Measurements from ENCODE around the gene INPP4B.

Gene INPP4B

DNA sequence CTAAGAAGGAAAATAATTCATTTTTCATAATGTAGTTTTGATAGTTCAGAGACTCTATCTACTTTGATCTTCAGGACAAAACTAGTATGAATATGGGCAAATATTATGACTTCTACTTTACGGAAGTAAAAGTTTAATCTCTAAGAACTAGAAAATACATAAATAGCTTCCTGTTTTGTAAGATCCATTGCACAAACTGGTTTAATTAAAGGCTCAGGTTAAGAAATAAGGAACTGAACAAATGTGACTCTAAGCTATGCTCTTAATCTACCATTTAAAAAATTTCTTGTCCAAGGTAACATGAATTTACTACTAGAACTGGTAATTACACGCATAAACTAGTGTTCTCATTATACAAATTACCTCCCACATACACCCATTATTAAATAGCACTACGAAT, 360.6 kb downstream of the INPP4B start:
- DNase-seq (ENCODE audit: low read depth in 2 of 2, low spot score in 1 of 2), result no peak

DNA sequence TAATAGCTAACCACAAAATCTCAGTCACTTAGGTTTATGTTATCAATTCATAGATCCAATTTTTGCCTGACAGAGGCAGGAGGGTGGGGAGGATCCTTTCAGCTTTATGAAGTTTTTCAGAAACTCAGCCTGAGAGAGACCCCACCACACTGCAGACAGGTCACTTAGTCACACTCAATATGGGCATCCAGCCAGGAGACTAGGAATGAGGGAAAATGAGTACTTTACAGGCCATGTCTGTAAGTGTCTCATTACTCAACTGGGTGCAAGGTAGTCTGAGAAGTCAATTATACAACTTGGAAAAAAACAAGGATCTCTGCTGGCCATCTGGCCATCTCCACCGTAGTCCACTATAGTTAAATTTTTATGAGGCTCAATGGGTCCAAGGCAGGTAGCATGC, 365.9 kb downstream of the INPP4B start:
- DNase-seq (ENCODE audit: low read depth in 2 of 2, low spot score in 1 of 2), result no peak

DNA sequence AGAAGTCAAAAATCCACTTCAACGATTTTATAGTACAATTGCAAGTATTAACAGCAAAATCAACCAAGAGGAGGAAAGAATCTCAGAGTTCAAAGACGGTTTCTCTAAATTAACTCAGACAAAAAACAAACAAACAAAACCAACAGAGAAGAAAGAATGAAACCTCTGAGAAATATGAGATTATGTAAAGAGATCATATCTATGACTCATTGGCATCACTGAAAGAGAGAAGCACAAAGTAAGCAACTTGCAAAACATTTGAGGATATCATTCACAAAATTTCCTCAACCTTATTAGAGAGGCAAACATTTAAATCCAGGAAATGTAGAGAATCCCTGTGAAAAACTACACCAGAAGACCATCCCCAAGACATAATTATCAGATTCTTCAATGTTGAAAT, 370.4 kb downstream of the INPP4B start:
- no peak for DNase-seq (ENCODE audit: low read depth in 2 of 2, low spot score in 1 of 2)

DNA sequence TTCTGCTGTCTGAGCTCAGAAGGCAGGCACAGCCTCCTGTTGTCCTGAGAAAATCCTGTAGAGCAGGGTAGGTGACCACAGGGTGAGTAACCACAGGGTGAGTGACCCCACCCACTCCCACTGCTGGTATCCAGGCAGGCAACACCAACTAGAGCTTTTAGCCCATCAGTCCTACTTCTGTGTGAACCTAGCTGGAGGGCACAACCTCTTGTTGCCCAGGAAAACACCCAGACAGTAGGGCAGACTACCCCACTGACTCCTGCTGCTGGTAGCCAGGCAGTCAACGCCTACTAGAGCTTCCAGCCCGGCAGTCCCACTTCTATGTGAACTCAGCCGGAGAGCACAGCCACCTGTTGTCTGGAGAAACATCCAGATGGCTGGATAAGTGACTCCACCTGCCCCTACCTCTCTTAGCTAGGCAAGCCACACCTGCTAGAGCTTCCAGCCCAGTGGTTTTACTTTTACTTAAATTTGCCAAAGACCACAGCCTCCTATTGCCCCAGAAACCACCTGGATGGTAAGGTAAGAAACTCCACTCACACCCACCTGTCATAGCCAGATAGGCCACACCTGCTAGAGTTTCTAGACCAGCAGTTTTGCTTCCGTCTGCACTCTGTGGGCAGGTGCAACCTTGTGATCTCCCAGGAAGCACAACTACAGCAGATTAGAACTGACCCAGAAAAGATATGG, 371.6 kb downstream of the INPP4B start:
- no peak for DNase-seq (ENCODE audit: low read depth in 2 of 2, low spot score in 1 of 2)

DNA sequence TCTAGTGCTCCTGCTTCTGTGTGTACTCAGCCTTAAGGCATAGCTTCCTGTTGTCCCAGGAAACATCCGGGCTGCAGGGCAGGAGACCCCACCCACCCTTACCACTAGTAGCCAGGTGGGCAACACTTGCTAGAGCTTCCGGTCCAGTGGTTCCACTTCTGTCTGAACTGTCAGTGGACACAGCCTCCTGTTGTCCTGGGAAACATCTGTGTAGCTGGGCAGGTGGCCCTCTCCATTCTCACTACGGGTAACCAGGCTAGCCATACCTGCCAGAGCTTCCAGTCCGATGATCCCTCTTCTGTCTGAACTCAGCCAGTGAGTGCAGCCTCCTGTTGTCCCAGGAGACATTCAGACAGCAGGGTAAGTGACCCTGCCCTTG, 372.2 kb downstream of the INPP4B start:
- DNase-seq (ENCODE audit: low read depth in 2 of 2, low spot score in 1 of 2), result no peak

DNA sequence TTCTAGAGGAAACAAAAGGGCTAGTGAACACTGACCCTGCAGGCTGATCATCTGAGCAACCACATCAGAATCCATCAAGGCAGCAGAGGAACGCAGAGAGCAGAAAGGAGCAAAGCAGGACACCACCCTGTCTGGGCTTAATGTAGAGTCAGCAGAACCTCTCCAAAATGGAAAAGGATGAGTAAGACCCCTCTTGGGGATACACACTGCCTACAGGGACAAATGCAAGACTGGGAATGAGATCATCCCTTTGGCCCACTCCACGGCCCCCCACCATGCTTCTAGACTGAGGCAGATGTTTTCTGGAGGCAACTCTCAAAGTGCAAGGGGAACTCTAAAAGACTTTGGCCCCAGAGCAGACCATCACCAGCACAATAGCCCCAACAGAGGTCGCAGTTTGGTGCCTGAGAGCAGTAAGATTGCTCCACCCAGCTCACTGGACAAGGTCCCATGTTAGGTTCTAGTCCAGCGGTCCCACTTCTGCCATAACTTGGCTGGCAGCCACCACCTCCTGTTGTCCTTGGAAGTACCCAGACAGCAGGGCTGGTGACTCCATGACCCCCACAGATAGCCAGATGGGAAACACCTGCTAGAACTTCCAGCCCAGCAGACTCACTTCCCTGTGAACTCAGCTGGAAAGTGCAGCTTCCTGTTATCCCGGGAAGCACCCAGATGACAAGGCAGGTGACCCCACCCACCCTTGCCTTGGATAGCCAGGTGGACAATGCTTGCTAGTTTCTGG, 372.7 kb downstream of the INPP4B start:
- no peak for DNase-seq (ENCODE audit: low read depth in 2 of 2, low spot score in 1 of 2)

DNA sequence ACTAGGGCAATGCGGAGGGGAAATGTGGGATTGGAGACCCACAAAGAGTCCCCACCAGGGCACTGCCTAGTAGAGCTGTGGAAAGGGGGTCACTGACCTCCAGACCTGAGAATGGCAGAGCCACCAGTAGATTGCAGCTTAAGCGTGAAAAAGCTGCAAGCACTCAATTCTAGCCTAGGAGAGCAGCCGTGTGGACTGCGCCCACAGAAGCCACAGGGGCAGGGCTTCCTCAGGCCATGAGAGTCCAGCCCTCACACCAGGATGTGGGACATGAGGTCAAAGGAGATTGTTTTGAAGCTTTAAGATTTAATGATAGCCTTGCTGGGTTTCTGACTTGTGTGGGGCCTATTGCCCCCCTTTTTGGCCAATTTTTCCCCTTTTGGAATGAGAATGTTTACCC, 379.0 kb downstream of the INPP4B start:
- no peak for DNase-seq (ENCODE audit: low read depth in 2 of 2, low spot score in 1 of 2)

DNA sequence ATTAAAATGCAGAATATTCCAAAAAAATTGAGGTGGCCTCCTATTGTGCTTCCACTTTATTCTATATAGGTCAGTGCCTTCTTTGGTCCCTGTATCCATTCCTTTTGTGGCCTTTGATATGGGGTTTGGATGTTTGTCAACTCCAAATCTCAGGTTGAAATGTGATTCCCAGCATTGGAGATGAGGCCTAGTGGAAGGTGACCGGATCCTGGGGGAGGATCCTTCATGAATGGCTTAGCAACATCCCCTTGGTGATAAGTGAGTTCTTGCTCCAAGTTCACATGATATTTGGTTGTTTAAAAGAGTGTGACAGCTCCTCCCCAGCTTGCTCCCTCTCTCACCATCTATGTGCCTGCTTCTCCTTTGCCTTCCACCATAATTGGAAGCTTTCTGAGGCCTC, 380.6 kb downstream of the INPP4B start:
- DNase-seq (ENCODE audit: low read depth in 2 of 2, low spot score in 1 of 2), result no peak

DNA sequence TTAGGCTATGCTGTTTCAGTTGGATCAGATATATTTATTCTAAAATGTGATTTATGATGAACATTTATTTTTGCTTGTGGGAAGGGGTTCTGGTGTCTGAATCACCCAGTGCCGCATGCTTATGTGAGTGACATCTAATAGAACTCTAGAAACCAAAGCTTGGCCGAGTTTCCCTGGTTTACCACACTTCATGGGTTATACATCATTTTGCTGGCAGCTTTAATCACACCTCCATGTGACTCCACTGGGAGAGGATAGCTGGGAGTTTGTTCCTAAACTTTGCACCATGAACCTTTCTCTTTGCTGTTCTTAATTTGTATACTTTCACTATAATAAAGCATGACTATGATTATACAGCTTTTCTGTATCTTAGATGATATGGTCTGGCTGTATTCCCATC, 382.9 kb downstream of the INPP4B start:
- no peak for DNase-seq (ENCODE audit: low read depth in 2 of 2, low spot score in 1 of 2)

DNA sequence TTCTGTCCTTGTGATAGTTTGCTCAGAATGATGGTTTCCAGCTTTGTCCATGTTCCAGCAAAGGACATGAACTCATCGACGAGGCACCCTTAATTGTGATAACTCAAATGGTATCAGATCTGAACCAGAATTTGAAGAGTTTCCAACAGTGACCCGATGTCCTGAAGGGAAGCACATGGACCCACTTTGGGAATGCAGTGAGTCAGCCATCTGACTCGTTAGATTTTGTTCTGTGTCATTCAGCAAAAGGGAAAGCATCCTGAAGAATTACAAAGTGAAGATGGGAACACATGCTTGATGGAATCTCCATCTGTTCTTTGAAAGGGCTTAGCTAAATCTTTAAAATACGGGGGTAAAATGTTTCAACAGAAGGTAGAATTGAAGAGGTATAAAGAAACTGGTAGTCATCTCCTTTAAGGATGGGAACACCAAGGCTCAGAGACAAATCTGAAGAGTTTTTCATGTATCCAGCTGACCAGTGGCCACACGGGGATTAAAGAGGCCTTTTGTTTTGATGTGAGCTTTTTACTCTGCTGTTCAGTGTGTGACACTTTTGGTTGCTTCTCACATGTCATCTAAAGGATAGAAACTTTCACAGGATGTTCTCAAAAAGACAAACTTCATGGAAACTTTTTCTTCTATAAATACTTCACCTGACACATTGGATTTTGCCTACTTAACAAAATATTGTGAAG, 393.8 kb downstream of the INPP4B start:
- DNase-seq (ENCODE audit: low read depth in 2 of 2, low spot score in 1 of 2), result no peak

DNA sequence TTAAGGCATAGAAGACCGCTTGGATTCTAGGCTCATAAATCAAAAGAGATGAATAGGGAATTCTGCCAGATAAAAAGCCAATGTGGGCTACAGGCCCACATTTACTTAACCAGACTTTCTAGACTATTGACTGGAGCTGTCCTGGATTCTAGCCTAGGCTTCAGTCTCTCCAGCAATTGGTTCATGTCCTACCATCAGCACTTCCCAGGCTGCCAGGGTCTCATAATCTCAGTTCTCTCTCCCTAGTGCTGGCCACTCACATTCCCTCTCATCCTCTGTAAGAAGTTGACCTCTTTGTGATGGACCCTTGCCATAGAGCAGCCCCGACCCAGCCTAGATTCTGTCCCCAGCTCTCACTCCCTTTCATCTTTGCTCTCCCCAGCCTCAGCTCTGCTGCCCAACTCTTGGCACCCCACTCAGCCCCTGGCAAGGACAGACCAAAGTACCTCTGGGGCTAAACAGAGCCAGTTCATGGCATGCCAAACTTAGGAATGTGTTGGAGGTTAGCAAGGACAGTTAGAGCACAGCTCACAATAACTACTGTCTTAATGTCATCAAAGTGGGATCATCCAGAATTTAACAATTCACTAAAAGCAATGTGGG, 396.2 kb downstream of the INPP4B start:
- DNase-seq (ENCODE audit: low read depth in 2 of 2, low spot score in 1 of 2), result no peak

DNA sequence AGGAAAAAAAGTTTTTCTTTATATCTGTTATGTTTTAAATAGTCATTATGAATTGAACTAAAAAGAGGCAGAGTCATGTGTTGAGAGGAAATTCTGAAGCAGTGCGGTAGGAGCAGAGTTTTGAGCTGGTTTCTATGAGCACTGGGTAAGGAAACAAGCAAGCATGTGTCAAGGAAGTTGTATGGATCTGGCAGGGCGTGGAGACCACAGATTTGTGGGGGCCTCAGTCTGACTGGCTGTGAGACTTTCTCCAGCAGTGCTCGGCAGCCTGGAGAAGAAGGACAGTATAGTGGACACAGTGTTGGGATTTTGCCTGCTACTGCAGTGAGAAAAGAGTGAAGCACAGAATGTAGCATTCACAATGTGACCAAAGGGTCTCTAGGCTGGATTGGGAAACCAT, 399.1 kb downstream of the INPP4B start:
- no peak for DNase-seq (ENCODE audit: low read depth in 2 of 2, low spot score in 1 of 2)

DNA sequence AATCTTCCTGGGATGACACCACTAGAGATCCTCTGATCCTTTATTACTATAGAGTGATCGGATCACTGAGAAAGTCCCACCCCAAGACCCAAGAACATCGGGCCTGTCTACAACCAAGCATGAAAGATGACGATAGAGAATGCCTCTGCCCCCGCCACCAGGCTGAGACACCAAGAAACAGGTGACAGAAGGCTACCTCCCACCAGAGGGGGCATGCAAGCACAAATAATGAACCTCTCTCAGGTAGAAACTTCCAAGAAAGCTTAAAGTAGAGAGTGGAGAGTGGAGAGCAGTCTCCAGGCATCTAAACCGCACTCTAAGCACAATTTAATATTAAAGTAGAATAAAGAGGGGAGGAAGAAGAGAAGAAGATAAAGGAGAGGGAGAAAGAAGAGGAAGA, 402.6 kb downstream of the INPP4B start:
- no peak for DNase-seq (ENCODE audit: low read depth in 2 of 2, low spot score in 1 of 2)

DNA sequence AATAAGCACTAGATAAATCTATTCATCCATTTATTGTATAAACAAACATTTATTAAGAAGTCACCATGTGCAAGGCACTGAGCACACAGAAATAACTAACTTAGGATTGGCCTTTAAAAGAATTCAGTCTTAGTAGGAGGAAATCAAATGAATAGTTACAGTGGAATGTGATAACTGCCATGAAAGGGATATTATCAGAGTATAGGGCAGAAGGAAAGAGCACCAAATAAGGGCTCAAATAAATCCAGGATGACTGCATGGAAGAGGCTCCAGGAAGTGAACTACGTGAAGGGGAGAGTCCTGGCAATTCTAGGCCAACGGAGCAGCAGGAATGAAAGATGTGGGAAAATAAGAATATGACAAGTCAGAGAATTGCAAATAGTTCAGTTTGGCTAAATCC, 406.0 kb downstream of the INPP4B start:
- DNase-seq (ENCODE audit: low read depth in 2 of 2, low spot score in 1 of 2), result no peak

DNA sequence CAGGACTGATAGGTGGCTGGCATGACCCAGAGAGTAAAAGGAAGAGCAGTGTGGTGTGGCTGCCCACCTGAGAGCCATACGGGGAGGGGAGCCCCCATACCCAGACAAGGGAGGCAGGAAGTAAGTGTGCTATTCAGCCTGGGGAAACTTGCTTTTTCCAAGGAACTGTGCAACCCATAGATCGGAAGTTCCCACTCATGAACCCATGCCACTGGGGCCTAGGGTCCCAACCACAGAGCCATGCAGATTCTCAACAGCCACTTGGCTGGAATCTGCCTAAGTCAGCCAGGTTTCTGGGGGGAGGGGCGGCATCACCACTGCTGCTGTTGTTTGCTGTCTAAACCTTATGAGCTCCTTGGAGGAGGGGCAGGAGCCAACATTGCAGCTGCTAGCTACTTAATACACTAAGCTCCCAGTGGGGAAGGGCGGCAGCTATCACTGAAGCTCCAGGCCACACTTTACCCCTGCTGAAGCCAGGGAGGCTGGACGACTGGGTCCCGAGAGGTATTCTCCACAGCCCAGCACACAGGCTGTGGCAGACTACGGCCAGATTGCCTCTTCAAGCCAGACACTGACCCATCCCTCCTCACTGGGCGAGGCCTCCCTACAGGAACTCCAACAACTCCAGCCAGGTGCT, 410.4 kb downstream of the INPP4B start:
- DNase-seq (ENCODE audit: low read depth in 2 of 2, low spot score in 1 of 2), result no peak

DNA sequence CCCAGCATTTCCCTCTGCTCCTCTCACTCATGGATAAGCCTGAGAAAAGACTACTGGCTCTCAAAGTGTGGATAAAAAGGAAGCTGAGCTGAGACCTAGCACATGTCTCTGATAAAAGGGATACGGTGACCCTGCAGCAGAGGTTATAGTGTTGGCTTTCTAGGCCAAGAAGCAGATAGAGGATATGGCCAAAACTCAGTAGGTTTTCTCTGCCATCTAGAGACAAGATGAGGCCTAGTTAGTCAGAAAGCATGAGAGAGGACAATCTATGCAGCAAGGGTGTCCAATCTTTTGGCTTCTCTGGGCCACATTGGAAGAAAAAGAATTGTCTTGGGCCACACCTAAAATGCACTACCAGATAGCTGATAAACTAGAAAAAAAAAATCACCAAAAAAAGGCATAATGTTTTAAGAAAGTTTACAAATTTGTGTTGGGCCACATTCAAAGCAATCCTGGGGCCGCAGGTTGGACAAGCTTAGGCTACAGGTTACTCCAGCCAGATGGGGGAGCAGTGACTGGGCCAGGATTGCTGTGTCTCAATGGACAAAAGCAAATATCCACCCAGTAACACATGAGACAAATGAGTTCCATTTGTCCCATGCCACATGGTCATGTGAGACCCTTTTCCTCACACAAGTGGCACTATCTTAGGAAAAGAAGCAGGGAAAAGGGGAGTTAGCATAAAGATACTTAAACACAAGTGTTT, 411.4 kb downstream of the INPP4B start:
- no peak for DNase-seq (ENCODE audit: low read depth in 2 of 2, low spot score in 1 of 2)

DNA sequence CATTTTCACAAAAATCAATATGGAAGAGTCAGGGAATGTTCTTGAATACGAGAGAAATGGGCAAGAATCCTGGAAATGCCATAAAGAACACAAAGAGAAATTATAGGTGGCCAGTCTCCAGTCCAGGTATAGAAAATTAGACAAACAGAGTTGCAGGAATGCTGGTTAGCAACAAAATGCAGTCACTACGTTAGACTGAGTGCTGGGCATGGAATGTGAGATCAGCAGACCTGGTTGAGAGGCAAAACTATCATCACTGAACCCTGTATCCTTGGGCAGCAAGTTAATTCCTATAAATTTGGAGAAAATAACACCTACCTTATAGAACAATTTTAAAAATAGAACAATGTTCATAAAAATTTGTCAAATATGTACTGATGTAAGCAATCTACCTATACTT, 417.4 kb downstream of the INPP4B start:
- DNase-seq (ENCODE audit: low read depth in 2 of 2, low spot score in 1 of 2), result no peak

DNA sequence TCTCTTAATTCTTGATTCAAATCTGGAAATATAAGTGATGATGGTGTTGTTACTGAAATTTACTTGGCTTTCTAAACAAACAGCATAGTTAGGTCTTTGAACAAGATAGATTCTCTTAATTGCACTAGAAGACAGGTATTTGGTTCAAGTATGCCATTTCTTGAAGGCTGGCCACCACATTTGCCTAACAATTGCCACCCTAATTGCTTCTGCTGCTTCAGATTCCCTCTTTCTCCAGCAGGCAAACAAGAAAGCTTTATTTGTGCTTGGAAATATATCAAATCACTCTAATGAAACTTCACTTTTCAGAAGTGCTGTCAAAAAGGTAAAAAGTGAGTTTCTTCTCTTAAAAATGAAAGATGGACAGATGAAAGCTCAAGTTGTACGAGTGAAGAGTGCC, 418.6 kb downstream of the INPP4B start:
- DNase-seq (ENCODE audit: low read depth in 2 of 2, low spot score in 1 of 2), result no peak

DNA sequence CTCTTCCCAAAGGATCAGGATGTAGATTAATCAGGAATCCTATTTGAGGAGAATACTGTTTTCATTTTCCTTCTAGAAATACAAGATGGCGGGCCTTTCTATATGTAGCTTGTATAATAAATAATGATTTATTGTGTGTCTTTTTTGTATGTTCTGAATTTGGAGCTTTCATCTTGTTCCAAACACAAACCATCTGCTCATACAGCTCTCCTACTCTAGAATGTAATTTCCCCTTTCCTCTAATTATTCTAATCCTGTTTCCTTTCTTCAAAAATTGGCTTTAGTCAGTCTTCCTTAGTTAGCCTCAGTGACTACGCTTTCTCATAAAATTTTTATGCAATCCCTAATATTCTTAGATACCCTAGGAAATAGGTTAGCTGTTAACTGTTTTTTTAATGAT, 422.2 kb downstream of the INPP4B start:
- DNase-seq (ENCODE audit: low read depth in 2 of 2, low spot score in 1 of 2), result no peak

DNA sequence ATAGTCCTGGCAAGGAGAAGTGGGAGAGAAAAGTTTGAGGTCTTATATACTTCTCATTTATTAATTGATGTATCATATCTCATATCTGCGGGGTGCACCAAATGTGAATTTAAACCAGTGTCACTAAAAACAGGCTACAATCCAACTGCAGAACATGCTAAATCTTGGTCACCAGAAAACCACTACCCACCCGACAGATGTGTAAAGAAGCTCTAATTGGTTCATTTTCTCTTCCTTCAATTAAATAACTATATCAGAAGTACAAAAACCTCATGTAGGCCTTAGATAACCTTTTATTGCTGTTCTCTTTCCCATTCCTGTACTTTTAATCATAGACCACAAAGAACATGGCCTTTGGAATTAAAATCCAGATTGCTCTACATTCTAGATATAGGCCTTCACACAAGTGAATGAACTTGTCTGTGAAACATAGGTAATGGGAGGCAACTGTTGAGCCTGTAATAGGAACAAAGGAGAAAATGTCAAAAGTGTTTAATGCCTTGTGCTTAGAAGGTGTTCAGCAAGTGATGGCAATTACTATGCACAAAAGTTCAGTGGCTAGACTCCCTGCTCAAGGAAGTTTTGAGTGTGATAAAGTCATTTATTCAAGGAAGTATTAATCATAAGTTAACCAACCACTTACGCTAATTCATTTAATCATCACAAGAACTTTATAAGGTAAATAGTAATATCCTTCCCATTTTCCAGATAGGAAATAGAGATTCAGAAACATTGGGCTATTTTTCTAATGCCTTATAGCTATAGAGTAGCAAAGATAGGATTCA, 425.6 kb downstream of the INPP4B start:
- no peak for DNase-seq (ENCODE audit: low read depth in 2 of 2, low spot score in 1 of 2)

Data from stimulated activated CD8-positive, alpha-beta memory T cell treated with anti-CD3 and anti-CD28 coated beads, Interleukin-4, amount 100 ng/mL, for 1 hour (primary cell).